ENCODE results near the gene HTRA3.

Gene HTRA3

DNA sequence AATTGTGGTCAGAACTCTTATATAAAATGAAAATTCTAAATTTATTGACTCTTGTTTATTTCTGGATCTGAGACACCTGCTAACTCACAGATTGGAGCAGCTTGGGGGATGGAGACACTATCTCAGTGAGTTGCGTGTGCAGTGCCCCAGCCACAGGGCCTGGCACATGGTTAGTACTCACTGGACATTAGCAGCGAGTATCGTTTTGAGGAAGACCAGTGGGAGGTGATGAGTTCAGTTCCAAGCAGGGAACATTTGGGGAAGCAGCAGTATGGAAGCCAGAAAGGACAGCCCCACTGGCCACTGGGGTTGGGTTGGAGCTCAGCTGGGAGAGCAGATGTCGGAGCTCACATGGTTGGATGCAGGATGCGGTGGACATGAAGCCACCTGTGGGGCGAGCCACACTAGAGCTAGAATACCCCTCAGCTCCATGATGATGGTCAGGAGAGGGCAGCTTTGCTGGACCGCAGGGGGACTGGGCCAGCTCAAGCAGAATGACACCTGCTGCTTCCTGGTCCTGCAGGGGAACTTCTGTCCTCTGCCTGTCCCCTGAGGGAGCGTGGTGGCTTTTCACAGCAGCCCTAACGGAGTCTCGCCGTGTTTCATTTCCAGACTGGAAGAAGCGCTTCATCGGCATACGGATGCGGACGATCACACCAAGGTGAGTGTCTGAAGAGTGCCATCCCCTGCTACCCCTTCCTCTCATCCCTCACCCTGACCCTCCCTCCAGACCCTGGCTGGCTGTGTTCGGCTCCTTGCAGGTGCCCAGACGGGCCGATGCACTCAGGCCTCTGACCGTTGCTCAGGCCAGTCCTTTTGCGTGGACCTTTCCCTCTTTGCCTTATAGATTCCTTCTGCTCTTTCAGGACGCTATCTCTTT, 32.5 kb downstream of the HTRA3 start:
- Histone ChIP-seq H3K27ac (no peak overlapping the region), H3K4me3 (ENCODE audit: low read depth, low read length) (no peak overlapping the region), H3K27me3 (ENCODE audit: insufficient read depth, low read depth, severe bottlenecking) (no peaks in the 10 kb centered on the region), H3K9me3 (ENCODE audit: severe bottlenecking) (no peaks in the 10 kb centered on the region), H3K36me3 (no peaks in the 10 kb centered on the region)
- TF ChIP-seq, protein P1, sequence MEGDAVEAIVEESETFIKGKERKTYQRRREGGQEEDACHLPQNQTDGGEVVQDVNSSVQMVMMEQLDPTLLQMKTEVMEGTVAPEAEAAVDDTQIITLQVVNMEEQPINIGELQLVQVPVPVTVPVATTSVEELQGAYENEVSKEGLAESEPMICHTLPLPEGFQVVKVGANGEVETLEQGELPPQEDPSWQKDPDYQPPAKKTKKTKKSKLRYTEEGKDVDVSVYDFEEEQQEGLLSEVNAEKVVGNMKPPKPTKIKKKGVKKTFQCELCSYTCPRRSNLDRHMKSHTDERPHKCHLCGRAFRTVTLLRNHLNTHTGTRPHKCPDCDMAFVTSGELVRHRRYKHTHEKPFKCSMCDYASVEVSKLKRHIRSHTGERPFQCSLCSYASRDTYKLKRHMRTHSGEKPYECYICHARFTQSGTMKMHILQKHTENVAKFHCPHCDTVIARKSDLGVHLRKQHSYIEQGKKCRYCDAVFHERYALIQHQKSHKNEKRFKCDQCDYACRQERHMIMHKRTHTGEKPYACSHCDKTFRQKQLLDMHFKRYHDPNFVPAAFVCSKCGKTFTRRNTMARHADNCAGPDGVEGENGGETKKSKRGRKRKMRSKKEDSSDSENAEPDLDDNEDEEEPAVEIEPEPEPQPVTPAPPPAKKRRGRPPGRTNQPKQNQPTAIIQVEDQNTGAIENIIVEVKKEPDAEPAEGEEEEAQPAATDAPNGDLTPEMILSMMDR (IDR thresholded peaks at IDR 0.05; ENCODE audit: low read depth, low read length), result no peak
- DNase-seq, result peak; percentile 2

DNA sequence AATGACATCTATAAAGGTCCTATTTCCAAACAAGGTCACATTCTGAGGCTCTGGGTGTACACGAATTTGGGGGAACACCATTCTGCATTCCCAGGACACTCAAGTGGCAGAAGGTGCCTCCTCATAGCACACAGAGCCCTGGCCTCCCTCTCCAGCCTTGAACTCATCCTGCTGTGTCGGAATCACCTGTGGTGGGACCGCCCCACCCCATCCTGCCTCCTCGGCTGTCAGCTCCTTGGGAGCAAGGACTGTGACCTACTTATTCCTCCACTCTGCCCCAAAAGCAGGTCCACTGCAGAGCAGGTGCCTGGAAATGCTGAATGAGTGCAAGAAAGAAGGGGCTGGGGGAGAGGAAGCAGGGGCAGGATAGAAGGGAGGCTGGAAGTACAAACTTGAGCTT, 33.5 kb downstream of the HTRA3 start:
- no peak overlapping the region for H3K4me3 ChIP-seq (ENCODE audit: low read depth, low read length)
- no peaks in the 10 kb centered on the region for H3K27me3 ChIP-seq (ENCODE audit: insufficient read depth, low read depth, severe bottlenecking)
- TF ChIP-seq, protein P1 (IDR thresholded peaks at IDR 0.05; ENCODE audit: low read depth, low read length), result no peak
- no peak overlapping the region for H3K27ac ChIP-seq
- no peaks in the 10 kb centered on the region for H3K36me3 ChIP-seq
- H3K9me3 ChIP-seq (ENCODE audit: severe bottlenecking), result no peaks in the 10 kb centered on the region
- peak; percentile 1 for DNase-seq

DNA sequence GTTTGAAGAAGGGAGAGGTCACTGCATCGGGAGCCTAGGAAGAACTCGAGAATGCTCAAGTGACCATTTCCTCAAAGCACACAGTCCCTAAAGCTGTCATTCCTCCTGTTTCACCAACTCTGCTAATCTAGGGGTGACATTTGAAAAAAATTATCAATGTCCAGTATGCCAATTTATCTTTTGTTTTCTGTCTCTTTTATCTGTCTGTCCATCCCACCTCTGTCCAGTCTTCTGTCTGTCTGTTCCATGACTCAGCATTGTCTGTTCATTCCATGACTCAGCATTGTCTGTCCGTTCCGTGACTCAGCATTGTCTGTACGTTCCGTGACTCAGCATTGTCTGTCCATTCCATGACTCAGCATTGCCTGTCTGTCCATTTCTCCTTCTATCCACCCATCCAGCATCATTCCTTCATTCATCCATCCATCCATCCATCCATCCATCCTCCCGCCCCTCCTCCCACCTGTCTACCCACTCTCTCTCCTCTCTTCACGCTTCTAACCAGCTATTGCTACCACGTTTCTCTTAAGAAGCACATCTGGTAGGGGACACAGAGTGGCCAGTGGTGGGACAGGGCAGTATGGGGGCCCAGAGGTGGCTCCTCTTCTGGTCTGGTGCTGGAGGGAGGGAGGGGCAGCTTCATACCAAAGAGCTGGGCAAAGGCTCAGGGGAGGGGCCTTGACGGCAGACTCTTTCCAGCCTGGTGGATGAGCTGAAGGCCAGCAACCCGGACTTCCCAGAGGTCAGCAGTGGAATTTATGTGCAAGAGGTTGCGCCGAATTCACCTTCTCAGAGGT, 34.1 kb downstream of the HTRA3 start:
- DNase-seq, result peak; percentile 4
- Histone ChIP-seq H3K36me3 (no peaks in the 10 kb centered on the region), H3K4me3 (ENCODE audit: low read depth, low read length) (no peak overlapping the region), H3K27ac (no peak overlapping the region), H3K27me3 (ENCODE audit: insufficient read depth, low read depth, severe bottlenecking) (no peaks in the 10 kb centered on the region), H3K9me3 (ENCODE audit: severe bottlenecking) (no peaks in the 10 kb centered on the region)
- TF ChIP-seq, protein P1 (IDR thresholded peaks at IDR 0.05; ENCODE audit: low read depth, low read length), result no peak

DNA sequence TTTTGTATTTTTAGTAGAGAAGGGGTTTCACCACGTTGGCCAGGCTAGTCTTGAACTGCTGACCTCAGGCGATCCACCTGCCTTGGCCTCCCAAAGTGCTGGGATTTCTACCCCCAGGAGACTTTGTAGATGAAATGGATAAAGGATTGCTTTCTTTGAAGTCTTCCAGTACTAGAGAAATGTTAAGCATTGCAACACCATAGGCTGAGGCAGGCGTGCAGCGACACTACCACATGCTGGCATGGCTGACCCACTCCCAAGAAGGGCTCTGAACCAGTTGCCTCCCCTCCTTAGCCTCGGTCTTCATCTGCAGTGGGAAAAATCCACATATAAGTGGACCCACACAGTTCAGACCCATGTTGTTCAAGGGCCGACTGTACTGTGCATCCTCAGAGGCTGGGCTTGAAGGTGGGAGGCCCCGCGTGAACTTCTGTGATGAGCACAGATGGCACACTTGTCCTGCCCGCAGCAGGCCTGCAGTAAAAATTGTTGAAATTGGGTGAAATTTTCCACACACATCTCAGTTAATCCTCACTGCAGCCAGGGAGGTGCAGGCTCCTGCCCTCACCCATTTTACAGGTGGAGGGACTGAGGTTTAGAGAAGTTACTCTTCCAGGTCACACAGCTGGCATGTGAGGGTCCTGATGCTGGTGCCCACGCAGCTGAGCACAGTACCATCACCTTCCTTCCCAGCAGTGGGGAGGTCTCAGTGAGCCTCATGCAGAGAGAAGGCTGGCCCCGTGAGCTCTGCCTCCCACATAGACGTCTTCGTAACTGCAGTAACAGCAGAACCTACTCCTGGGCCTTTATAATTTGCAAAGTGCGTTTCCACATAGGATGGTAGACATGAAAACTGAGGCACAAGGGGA, 35.5 kb downstream of the HTRA3 start:
- DNase-seq, result no peak
- Histone ChIP-seq H3K4me3 (ENCODE audit: low read depth, low read length) (no peak overlapping the region), H3K36me3 (no peaks in the 10 kb centered on the region), H3K9me3 (ENCODE audit: severe bottlenecking) (no peaks in the 10 kb centered on the region), H3K27ac (no peak overlapping the region), H3K27me3 (ENCODE audit: insufficient read depth, low read depth, severe bottlenecking) (no peaks in the 10 kb centered on the region)
- TF ChIP-seq, protein P1 (IDR thresholded peaks at IDR 0.05; ENCODE audit: low read depth, low read length), result no peak

DNA sequence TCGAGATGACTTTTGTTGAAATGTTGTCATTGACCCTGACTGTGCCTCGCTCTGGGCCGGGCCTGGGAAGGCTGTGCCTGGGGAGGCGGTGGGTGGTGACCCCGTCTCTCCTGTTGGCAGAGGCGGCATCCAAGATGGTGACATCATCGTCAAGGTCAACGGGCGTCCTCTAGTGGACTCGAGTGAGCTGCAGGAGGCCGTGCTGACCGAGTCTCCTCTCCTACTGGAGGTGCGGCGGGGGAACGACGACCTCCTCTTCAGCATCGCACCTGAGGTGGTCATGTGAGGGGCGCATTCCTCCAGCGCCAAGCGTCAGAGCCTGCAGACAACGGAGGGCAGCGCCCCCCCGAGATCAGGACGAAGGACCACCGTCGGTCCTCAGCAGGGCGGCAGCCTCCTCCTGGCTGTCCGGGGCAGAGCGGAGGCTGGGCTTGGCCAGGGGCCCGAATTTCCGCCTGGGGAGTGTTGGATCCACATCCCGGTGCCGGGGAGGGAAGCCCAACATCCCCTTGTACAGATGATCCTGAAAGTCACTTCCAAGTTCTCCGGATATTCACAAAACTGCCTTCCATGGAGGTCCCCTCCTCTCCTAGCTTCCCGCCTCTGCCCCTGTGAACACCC, 36.4 kb downstream of the HTRA3 start:
- TF ChIP-seq, protein P1 (IDR thresholded peaks at IDR 0.05; ENCODE audit: low read depth, low read length), result 0 out of 2 replicates have a peak, but pooled peaks have one; percentile 8
- no peak overlapping the region for H3K27ac ChIP-seq
- no peaks in the 10 kb centered on the region for H3K9me3 ChIP-seq (ENCODE audit: severe bottlenecking)
- H3K27me3 ChIP-seq (ENCODE audit: insufficient read depth, low read depth, severe bottlenecking), result no peaks in the 10 kb centered on the region
- H3K4me3 ChIP-seq (ENCODE audit: low read depth, low read length), result no peak overlapping the region
- no peaks in the 10 kb centered on the region for H3K36me3 ChIP-seq
- DNase-seq, result no peak
